ENCODE measurements around the gene BRME1. TPM values are rescaled to one million over a fixed set of nuclear protein-coding genes. Genes with fewer than 3 reads are reported as not detected.

The BRME1 gene
- total RNA-seq, 6 donors from 2014 or later: 0.46 to 4.4 (median 2.1) TPM

GRCh38 chr19:13882419-13882795, 23.5 kb downstream of the BRME1 start:
- no peaks in the 10 kb centered on the region for H3K27me3 ChIP-seq
- no peaks in the 10 kb centered on the region for H3K36me3 ChIP-seq
- H3K4me3 ChIP-seq: no peak overlapping the region
- peak overlapping the region in 2 of 4 donors; percentile 56 to 83 for H3K27ac ChIP-seq
- DNase-seq (no peak), ATAC-seq (ENCODE audit: low FRiP score in 2 of 2) (no peak)
- 82 to 84% methylated on average over 3 to 5 of the region's 5 CpGs for WGBS, 2 donors
- H3K9me3 ChIP-seq: no peaks in the 10 kb centered on the region
- TF ChIP-seq POLR2AphosphoS5 (IDR thresholded peaks at IDR 0.05): no peak
- no peak for TF ChIP-seq POLR2A (IDR thresholded peaks at IDR 0.05)
- TF ChIP-seq EP300 (IDR thresholded peaks at IDR 0.05): no peak
- TF ChIP-seq CTCF (IDR thresholded peaks at IDR 0.05): no peak
- peaks cover 22 to 42% (median 33%) of the 10 kb centered on the region in 4 donors for H3K4me1 ChIP-seq

- 40 to 69% methylated on average over 5 to 16 of the region's 17 CpGs for WGBS, 2 donors
- TF ChIP-seq POLR2A (IDR thresholded peaks at IDR 0.05) (no peak), POLR2AphosphoS5 (IDR thresholded peaks at IDR 0.05) (no peak)
These were observed 24.1 kb downstream of the BRME1 start for GRCh38 chr19:13881692-13882418.

GRCh38 chr19:13881251-13881691, 24.6 kb downstream of the BRME1 start:
- Histone ChIP-seq H3K27me3 (no peaks in the 10 kb centered on the region), H3K9me3 (no peaks in the 10 kb centered on the region), H3K4me1 (peaks cover 22 to 42% (median 33%) of the 10 kb centered on the region in 4 donors), H3K4me3 (no peak overlapping the region), H3K36me3 (no peaks in the 10 kb centered on the region), H3K27ac (peak overlapping the region; percentile 30 to 86 (median 70))
- TF ChIP-seq EP300 (IDR thresholded peaks at IDR 0.05): no peak
- TF ChIP-seq POLR2AphosphoS5 (IDR thresholded peaks at IDR 0.05): no peak
- TF ChIP-seq CTCF (IDR thresholded peaks at IDR 0.05): no peak
- no peak for TF ChIP-seq POLR2A (IDR thresholded peaks at IDR 0.05)
- WGBS, 2 donors: 49 to 53% methylated on average over 10 to 12 of the region's 12 CpGs
- ATAC-seq (ENCODE audit: low FRiP score in 2 of 2) (no peak), DNase-seq (no peak)

More at GRCh38 chr19:13881692-13882418, 24.1 kb downstream of the BRME1 start:
- DNase-seq (peak; percentile 42 to 52), ATAC-seq (ENCODE audit: low FRiP score in 2 of 2) (no peak)
- Histone ChIP-seq H3K4me1 (peaks cover 22 to 42% (median 33%) of the 10 kb centered on the region in 4 donors), H3K27me3 (no peaks in the 10 kb centered on the region), H3K9me3 (no peaks in the 10 kb centered on the region), H3K4me3 (no peak overlapping the region), H3K27ac (peak overlapping the region in 3 of 4 donors; percentile 30 to 83 (median 56)), H3K36me3 (no peaks in the 10 kb centered on the region)

- peak overlapping the region in 3 of 4 donors; percentile 13 to 41 (median 31) for H3K4me3 ChIP-seq
- ATAC-seq (ENCODE audit: low FRiP score in 2 of 2): peak; percentile 97 to 98
- 11 to 12% methylated on average over 15 to 17 of the region's 34 CpGs for WGBS, 2 donors
- TF ChIP-seq POLR2AphosphoS5 (IDR thresholded peaks at IDR 0.05): peak; percentile 65 to 71
- peak; percentile 98 to 100 (median 100) for TF ChIP-seq CTCF (IDR thresholded peaks at IDR 0.05)
- TF ChIP-seq EP300 (IDR thresholded peaks at IDR 0.05): peak in 1 of 4 donors; percentile 67
- no peak for TF ChIP-seq POLR2A (IDR thresholded peaks at IDR 0.05)
- H3K27me3 ChIP-seq: no peaks in the 10 kb centered on the region
- H3K27ac ChIP-seq: peak overlapping the region; percentile 68 to 86 (median 83)
- H3K4me1 ChIP-seq: peaks cover 22 to 42% (median 33%) of the 10 kb centered on the region in 4 donors
- H3K9me3 ChIP-seq: no peaks in the 10 kb centered on the region
- H3K36me3 ChIP-seq: no peaks in the 10 kb centered on the region
- DNase-seq: peak; percentile 99
These were observed 25.6 kb downstream of the BRME1 start for GRCh38 chr19:13880059-13881043.

GRCh38 chr19:13877303-13877702, 28.6 kb downstream of the BRME1 start:
- 89 to 93% methylated on average over 14 to 27 of the region's 27 CpGs for WGBS, 2 donors

More at GRCh38 chr19:13877303-13877702, 28.6 kb downstream of the BRME1 start:
- TF ChIP-seq POLR2AphosphoS5 (IDR thresholded peaks at IDR 0.05): no peak
- no peak for TF ChIP-seq POLR2A (IDR thresholded peaks at IDR 0.05)
- TF ChIP-seq CTCF (IDR thresholded peaks at IDR 0.05): no peak
- no peak for TF ChIP-seq EP300 (IDR thresholded peaks at IDR 0.05)
- no peaks in the 10 kb centered on the region for H3K36me3 ChIP-seq
- no peaks in the 10 kb centered on the region for H3K9me3 ChIP-seq
- no peak for ATAC-seq (ENCODE audit: low FRiP score in 2 of 2)
- no peak overlapping the region for H3K4me3 ChIP-seq
- H3K4me1 ChIP-seq: peaks cover 29 to 41% (median 38%) of the 10 kb centered on the region in 4 donors
- H3K27ac ChIP-seq: no peak overlapping the region
- peak in 1 of 2 donors; percentile 81 for DNase-seq
- no peaks in the 10 kb centered on the region for H3K27me3 ChIP-seq

All from upper lobe of left lung (tissue), 6 donors.